HepG2 (cell line): Measurements from ENCODE around the gene ELP5. TPM values are rescaled to one million over a fixed set of nuclear protein-coding genes. Genes with fewer than 3 reads are reported as not detected.

Experiments used
- AHR ChIP-seq: IDR thresholded peaks from 2 replicates; pipeline ENCODE4 v1.6.1; 2018; ENCODE audit warnings: missing genetic modification reagents, missing compliant biosample characterization
- GLI4 ChIP-seq: sonication (generic); formaldehyde crosslinking; IDR thresholded peaks from 2 replicates; pipeline ENCODE4 v1.5.1; 2020; ENCODE audit warnings: missing genetic modification reagents, mild to moderate bottlenecking, moderate library complexity, borderline replicate concordance
- HNRNPK ChIP-seq: fragments of 200-400 bp; formaldehyde crosslinking; IDR thresholded peaks from 2 replicates; pipeline ENCODE4 v1.6.1; 2018; ENCODE audit warnings: low read length, low read depth, moderate library complexity, mild to moderate bottlenecking; ENCODE audit not compliant: poor library complexity, severe bottlenecking
- MYNN ChIP-seq: sonication (generic); formaldehyde crosslinking; IDR thresholded peaks from 2 replicates; pipeline ENCODE4 v1.4.0; 2020; ENCODE audit warnings: mild to moderate bottlenecking, low read depth, missing genetic modification reagents
- NR2F2 ChIP-seq: IDR thresholded peaks from 2 replicates; pipeline ENCODE4 v1.6.1; 2012; ENCODE audit warnings: low read depth, inconsistent platforms, borderline replicate concordance
- RARA ChIP-seq: IDR thresholded peaks from 2 replicates; pipeline ENCODE4 v1.6.1; 2016; ENCODE audit warnings: missing genetic modification reagents, missing compliant biosample characterization
- REXO4 ChIP-seq: sonication (generic); formaldehyde crosslinking; IDR thresholded peaks from 2 replicates; pipeline ENCODE4 v1.8.0; 2022; ENCODE audit warnings: missing genetic modification reagents, mild to moderate bottlenecking, borderline replicate concordance
- SMARCE1 ChIP-seq: fragments of 450-650 bp; IDR thresholded peaks from 2 replicates; pipeline ENCODE4 v1.6.1; 2017; ENCODE audit warnings: borderline replicate concordance
- SP4 ChIP-seq: sonication (generic); formaldehyde crosslinking; IDR thresholded peaks from 2 replicates; pipeline ENCODE4 v1.8.1; 2023; ENCODE audit warnings: mild to moderate bottlenecking, missing genetic modification reagents
- TBP ChIP-seq: sonication (generic); formaldehyde crosslinking; IDR thresholded peaks from 2 replicates; pipeline ENCODE4 v1.5.0; 2020; ENCODE audit warnings: missing genetic modification reagents
- TRIM24 ChIP-seq: sonication (generic); formaldehyde crosslinking; IDR thresholded peaks from 2 replicates; pipeline ENCODE4 v1.8.0; 2022; ENCODE audit warnings: mild to moderate bottlenecking, missing genetic modification reagents
- ZKSCAN5 ChIP-seq: sonication (generic); formaldehyde crosslinking; IDR thresholded peaks from 2 replicates; pipeline ENCODE4 v1.5.1; 2020; ENCODE audit warnings: mild to moderate bottlenecking, missing genetic modification reagents
- ZKSCAN8 ChIP-seq: IDR thresholded peaks from 2 replicates; pipeline ENCODE4 v1.6.1; 2016; ENCODE audit warnings: borderline replicate concordance, missing genetic modification reagents, missing compliant biosample characterization
- polyA plus RNA-seq, 8 experiments: library from polyadenylated mRNA; depleted of rRNA in 3 of 8; stranded (reverse) in 7 of 8; unstranded in 1 of 8; fragments of >200 nt; fragmentation: Illumina TruSeq in 4 of 8; extraction: Trizol in 4 of 8; gene quantifications; 2 replicates each; pipeline versions ENCODE4 v1.2.1 to v1.2.3, GENCODE V29; 2011 to 2016; ENCODE audit warnings: low read depth in 4 of 8, missing spikeins in 1 of 8, mixed read lengths in 1 of 8; ENCODE audit not compliant: insufficient read depth in 1 of 8
- total RNA-seq, 5 experiments: library from RNA; depleted of rRNA; stranded (reverse); fragments of >200 nt; fragmentation: Illumina TruSeq; extraction: Trizol; gene quantifications; 2 replicates each; pipeline ENCODE4 v1.2.3, GENCODE V29; 2016; ENCODE audit warnings: low read depth in 1 of 5
- TF ChIP-seq, protein P1 (sequence below), 2 experiments: sonication (generic) in 1 of 2; formaldehyde crosslinking in 1 of 2; IDR thresholded peaks; 2 replicates each; pipeline versions ENCODE4 v1.6.1 to v1.9.0; 2014 to 2022; ENCODE audit warnings: antibody characterized with exemption in 1 of 2, borderline replicate concordance in 1 of 2, inconsistent platforms in 1 of 2, low read depth in 1 of 2, missing genetic modification reagents in 1 of 2
- TF ChIP-seq, protein P2 (sequence below): sonication (generic); formaldehyde crosslinking; IDR thresholded peaks from 2 replicates; pipeline ENCODE4 v1.8.0; 2022; ENCODE audit warnings: missing genetic modification reagents, low read depth, mild to moderate bottlenecking, borderline replicate concordance
- TF ChIP-seq, protein P3 (sequence below): sonication (generic); formaldehyde crosslinking; IDR thresholded peaks from 2 replicates; pipeline ENCODE4 v1.4.0; 2020; ENCODE audit warnings: mild to moderate bottlenecking, missing genetic modification reagents
- TF ChIP-seq, protein P4 (sequence below): sonication (generic); formaldehyde crosslinking; IDR thresholded peaks from 2 replicates; pipeline ENCODE4 v1.5.1; 2020; ENCODE audit warnings: missing genetic modification reagents, mild to moderate bottlenecking, borderline replicate concordance
- TF ChIP-seq, protein P5 (sequence below): sonication (generic); formaldehyde crosslinking; IDR thresholded peaks from 2 replicates; pipeline ENCODE4 v1.5.0; 2020; ENCODE audit warnings: mild to moderate bottlenecking, missing genetic modification reagents

Gene ELP5
- total and polyA plus RNA-seq, 2 of the 13 experiments (the other 11 are each of a cell fraction or from before 2014, with no cell fraction given) = 67.6 to 69.8 TPM

DNA sequence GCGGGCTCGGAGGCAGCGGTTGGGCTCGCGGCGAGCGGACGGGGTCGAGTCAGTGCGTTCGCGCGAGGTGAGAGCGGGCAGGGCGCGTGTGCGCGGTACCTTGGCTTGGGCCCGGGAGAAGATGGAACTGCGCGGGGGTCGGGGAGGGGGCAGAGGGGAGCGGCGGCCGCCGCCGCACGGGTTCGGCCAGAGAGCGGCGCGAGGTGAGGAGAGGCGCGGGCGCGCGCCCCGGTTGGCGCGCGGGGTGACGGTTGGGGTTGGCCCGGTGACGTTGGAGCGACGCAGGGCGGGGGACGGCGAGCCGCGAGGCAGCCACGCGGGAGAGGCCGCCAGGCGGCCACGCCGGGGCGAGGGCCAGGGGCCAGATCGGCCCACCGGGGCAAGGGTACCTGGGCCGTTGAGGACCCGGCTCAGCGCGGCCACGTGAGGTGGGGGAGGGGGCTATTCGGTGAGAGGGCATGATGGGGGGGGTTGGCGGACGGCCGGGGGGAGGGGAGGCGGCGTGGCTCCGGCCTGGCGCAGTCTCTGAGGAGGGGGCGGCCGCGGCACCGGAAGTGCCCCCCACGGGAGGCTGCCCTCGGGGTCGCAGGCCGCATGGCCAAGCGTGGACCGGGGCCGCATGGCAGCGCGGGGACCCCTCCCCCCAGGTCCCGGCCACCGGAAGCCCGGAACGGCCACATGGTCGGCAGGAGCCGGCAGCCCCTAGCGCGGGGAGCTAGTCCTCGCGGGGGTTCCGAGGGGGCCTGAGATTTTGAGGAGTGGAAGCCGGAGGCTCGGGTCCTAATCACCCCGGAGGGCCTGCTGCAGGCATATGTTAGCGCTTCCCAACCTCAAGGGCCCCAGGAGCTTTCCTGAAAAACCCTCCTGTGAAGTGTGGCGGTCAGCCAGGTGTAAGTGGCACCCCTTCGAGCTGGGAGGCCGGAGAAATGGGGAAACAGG, 55.9 kb downstream of the ELP5 start (continued):
- TF ChIP-seq, protein P1, sequence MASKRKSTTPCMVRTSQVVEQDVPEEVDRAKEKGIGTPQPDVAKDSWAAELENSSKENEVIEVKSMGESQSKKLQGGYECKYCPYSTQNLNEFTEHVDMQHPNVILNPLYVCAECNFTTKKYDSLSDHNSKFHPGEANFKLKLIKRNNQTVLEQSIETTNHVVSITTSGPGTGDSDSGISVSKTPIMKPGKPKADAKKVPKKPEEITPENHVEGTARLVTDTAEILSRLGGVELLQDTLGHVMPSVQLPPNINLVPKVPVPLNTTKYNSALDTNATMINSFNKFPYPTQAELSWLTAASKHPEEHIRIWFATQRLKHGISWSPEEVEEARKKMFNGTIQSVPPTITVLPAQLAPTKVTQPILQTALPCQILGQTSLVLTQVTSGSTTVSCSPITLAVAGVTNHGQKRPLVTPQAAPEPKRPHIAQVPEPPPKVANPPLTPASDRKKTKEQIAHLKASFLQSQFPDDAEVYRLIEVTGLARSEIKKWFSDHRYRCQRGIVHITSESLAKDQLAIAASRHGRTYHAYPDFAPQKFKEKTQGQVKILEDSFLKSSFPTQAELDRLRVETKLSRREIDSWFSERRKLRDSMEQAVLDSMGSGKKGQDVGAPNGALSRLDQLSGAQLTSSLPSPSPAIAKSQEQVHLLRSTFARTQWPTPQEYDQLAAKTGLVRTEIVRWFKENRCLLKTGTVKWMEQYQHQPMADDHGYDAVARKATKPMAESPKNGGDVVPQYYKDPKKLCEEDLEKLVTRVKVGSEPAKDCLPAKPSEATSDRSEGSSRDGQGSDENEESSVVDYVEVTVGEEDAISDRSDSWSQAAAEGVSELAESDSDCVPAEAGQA (IDR thresholded peaks at IDR 0.05; ENCODE audit: low read depth) = no peak
- TF ChIP-seq, protein P1 (CRISPR knock-in tag; IDR thresholded peaks at IDR 0.05; ENCODE audit: borderline replicate concordance) = peak; percentile 23; the same call in 1 of the 2 replicates
- 0 out of 2 replicates have a peak, but pooled peaks have one; percentile 20 for TF ChIP-seq AHR (CRISPR knock-in tag)
- TF ChIP-seq, protein P2, sequence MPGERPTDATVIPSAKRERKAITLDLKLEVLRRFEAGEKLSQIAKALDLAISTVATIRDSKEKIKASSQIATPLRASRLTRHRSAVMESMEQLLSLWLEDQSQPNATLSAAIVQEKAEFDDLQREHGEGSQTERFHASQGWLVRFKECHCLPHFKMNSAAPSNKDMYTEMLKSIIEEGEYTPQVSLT = no peak
- TF ChIP-seq, protein P3, sequence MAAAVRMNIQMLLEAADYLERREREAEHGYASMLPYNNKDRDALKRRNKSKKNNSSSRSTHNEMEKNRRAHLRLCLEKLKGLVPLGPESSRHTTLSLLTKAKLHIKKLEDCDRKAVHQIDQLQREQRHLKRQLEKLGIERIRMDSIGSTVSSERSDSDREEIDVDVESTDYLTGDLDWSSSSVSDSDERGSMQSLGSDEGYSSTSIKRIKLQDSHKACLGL (CRISPR knock-in tag) = peak; percentile 77
- TF ChIP-seq, protein P4, sequence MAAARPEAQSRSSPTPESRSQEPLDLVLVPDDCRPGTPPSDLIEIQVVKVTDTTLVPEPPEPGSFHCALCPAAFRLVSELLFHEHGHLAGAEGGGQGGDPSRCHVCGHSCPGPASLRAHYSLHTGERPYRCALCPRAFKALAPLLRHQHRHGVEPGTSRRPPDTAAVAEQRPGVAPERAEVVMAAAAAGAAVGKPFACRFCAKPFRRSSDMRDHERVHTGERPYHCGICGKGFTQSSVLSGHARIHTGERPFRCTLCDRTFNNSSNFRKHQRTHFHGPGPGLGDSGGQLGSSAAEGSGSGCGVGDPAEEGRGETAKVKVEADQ (CRISPR knock-in tag) = peak; percentile 6; the same call in 1 of the 2 replicates
- TF ChIP-seq NR2F2 = 0 out of 2 replicates have a peak, but pooled peaks have one; percentile 18
- no peak for TF ChIP-seq ZKSCAN8 (CRISPR knock-in tag)
- no peak for TF ChIP-seq REXO4 (CRISPR knock-in tag)
- TF ChIP-seq HNRNPK = peak; percentile 79
- no peak for TF ChIP-seq MYNN (CRISPR knock-in tag)
- no peak for TF ChIP-seq TBP (CRISPR knock-in tag)
- no peak for TF ChIP-seq TRIM24 (CRISPR knock-in tag)
- TF ChIP-seq SP4 = 0 out of 2 replicates have a peak, but pooled peaks have one; percentile 75
- no peak for TF ChIP-seq SMARCE1
- TF ChIP-seq GLI4 = no peak
- TF ChIP-seq, protein P5, sequence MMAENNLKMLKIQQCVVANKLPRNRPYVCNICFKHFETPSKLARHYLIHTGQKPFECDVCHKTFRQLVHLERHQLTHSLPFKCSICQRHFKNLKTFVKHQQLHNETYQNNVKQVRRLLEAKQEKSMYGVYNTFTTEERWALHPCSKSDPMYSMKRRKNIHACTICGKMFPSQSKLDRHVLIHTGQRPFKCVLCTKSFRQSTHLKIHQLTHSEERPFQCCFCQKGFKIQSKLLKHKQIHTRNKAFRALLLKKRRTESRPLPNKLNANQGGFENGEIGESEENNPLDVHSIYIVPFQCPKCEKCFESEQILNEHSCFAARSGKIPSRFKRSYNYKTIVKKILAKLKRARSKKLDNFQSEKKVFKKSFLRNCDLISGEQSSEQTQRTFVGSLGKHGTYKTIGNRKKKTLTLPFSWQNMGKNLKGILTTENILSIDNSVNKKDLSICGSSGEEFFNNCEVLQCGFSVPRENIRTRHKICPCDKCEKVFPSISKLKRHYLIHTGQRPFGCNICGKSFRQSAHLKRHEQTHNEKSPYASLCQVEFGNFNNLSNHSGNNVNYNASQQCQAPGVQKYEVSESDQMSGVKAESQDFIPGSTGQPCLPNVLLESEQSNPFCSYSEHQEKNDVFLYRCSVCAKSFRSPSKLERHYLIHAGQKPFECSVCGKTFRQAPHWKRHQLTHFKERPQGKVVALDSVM (CRISPR knock-in tag) = no peak
- TF ChIP-seq RARA = no peak
- TF ChIP-seq ZKSCAN5 (CRISPR knock-in tag) = no peak
